ENCODE results near the gene AURKAIP1. TPM values are rescaled to one million over a fixed set of nuclear protein-coding genes. Genes with fewer than 3 reads are reported as not detected.
"Not testable (repeated sequence)": the region's sequence is repeated elsewhere in the genome, so short reads cannot be mapped to it uniquely, and the experiment has no call there.

The AURKAIP1 gene
- total and polyA plus RNA-seq, 12 donors: 44.2 to 317 (median 161) TPM

DNA sequence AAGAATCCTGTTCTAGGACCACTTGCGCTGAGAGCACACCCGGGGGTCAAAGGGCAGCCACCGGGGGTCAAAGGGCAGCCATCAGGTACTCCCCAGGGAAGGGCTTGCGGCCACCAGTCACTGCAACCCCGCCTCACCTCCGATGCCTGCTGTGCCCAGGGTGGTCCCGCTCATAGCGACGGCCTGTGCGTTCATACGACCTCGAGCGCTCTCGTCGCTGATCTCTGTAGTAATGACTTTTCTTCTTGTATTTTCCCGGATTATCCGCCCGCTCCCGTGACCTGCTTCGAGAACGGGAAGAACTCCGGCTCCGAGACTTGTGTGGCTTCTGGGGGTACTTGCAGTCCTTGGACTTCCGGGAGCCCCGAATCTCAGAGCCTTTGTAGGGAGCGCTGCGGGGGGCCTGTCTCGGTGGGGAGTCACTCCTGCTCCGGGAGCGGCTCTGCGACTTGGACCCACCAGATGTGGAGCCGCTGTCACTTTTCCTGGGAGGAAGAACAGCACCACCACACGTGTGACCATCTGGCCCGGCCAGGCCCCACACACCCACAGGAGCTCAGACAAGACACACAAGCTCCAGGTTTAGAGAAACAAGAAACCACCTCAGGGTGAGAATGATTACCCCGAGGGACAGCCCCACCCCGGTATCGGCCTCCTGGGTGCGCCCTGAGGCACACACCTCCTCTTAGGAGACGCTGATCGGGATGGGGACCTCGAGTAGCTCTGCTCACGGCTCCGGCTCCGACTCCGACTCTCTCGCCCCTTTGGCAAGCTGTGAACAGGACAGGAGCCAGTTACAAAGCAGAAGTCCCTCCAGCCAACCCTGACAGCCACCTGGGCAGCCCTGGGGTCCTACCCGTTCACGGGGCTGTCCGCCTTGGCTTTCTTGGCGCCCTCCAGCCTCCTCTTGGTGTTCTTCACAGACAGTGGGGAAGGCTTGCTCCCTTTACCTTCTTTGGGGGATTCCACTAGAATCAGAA, 12.4 kb upstream of the AURKAIP1 start:
- H3K4me3 ChIP-seq: no peak overlapping the region
- H3K27me3 ChIP-seq: no peaks in the 10 kb centered on the region
- 94 to 95% (median 95%) methylated on average over 35 to 50 of the region's 50 CpGs for WGBS, 4 donors
- no peaks in the 10 kb centered on the region for H3K4me1 ChIP-seq (replicated peaks in 1 of 2)
- intact Hi-C loops (cut with DNase I): no loop called here
- no peak for TF ChIP-seq POLR2A (IDR thresholded peaks at IDR 0.05)
- TF ChIP-seq, protein P1, sequence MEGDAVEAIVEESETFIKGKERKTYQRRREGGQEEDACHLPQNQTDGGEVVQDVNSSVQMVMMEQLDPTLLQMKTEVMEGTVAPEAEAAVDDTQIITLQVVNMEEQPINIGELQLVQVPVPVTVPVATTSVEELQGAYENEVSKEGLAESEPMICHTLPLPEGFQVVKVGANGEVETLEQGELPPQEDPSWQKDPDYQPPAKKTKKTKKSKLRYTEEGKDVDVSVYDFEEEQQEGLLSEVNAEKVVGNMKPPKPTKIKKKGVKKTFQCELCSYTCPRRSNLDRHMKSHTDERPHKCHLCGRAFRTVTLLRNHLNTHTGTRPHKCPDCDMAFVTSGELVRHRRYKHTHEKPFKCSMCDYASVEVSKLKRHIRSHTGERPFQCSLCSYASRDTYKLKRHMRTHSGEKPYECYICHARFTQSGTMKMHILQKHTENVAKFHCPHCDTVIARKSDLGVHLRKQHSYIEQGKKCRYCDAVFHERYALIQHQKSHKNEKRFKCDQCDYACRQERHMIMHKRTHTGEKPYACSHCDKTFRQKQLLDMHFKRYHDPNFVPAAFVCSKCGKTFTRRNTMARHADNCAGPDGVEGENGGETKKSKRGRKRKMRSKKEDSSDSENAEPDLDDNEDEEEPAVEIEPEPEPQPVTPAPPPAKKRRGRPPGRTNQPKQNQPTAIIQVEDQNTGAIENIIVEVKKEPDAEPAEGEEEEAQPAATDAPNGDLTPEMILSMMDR (IDR thresholded peaks at IDR 0.05): no peak
- peaks cover 0 to 73% of the 10 kb centered on the region in 2 donors for H3K36me3 ChIP-seq (replicated peaks in 1 of 2)
- no peaks in the 10 kb centered on the region for H3K9me3 ChIP-seq (replicated peaks in 1 of 3)
- no peak overlapping the region for H3K27ac ChIP-seq
- DNase-seq: no peak

DNA sequence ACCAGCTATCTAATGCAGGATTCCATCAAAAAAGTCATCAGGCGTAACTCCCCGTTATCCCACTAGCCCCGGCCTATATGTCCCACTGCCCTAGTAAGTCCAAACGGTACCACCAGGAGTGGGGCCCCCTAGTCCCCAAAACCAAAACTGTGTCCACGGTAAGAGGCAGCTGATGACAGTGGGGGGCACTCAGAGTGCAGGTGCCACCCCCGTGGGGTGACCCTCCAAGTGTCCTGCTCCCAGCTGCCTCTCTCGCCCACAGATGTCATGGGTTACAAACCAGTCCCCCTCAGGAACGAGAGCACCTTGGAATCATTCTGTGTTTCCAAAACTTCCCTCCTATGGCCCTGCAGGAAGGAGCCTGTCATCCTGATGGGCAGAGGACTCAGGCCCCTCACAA, 10.9 kb upstream of the AURKAIP1 start:
- 83 to 95% (median 91%) methylated on average over 4 to 8 of the region's 8 CpGs for WGBS, 4 donors
- no peaks in the 10 kb centered on the region for H3K27me3 ChIP-seq
- TF ChIP-seq POLR2A (IDR thresholded peaks at IDR 0.05): no peak
- TF ChIP-seq, protein P1 (IDR thresholded peaks at IDR 0.05): no peak
- H3K4me3 ChIP-seq: no peak overlapping the region
- no peaks in the 10 kb centered on the region for H3K4me1 ChIP-seq (replicated peaks in 1 of 2)
- no peak for DNase-seq
- H3K27ac ChIP-seq: no peak overlapping the region
- peaks cover 0 to 58% of the 10 kb centered on the region in 2 donors for H3K36me3 ChIP-seq (replicated peaks in 1 of 2)
- no peaks in the 10 kb centered on the region for H3K9me3 ChIP-seq (replicated peaks in 1 of 3)
- intact Hi-C loops (cut with DNase I): no loop called here

DNA sequence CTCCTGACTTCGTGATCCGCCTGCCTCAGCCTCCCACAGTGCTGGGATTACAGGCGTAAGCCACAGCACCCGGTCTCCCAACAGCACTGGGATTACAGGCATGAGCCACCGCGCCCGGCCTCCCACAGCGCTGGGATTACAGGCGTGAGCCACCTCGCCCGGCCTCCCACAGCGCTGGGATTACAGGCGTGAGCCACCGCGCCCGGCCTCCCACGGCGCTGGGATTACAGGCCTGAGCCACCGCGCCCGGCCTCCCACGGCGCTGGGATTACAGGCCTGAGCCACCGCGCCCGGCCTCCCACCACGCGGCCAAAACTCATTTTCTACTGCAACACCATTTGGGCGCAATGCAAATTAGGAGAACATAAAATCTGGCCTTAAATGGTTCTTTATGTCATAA, 10.3 kb upstream of the AURKAIP1 start:
- peaks cover 0 to 53% of the 10 kb centered on the region in 2 donors for H3K36me3 ChIP-seq (replicated peaks in 1 of 2)
- H3K27ac ChIP-seq; DNase-seq; H3K27me3 ChIP-seq; H3K9me3 ChIP-seq (replicated peaks in 1 of 3); H3K4me1 ChIP-seq (replicated peaks in 1 of 2); intact Hi-C loops (cut with DNase I); H3K4me3 ChIP-seq: not testable (repeated sequence)
- WGBS, 4 donors: 95 to 96% (median 95%) methylated on average over 18 to 29 of the region's 29 CpGs

DNA sequence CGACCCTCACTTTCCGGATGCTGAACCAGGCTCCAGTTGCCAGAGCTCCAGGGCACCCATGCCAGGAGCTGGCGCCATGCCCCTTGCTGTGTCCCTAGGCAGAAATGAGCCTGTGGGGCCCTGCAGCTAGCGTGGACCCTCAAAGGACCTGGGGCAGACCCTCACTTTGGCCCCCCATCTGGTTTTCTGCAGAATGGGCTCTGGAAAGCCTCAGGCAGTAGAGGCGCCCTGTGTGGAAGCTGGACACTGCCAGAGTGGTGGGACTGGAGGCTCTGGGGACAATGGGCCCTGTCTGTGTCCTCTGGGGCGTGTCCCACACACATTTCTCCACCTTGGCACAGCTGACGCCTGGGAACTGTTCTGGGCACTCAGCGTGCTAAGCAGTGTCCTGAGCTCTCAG, 6.3 kb upstream of the AURKAIP1 start:
- Histone ChIP-seq H3K27ac (no peak overlapping the region), H3K4me1 (replicated peaks in 1 of 2) (no peaks in the 10 kb centered on the region), H3K27me3 (no peaks in the 10 kb centered on the region), H3K4me3 (no peak overlapping the region), H3K9me3 (replicated peaks in 1 of 3) (no peaks in the 10 kb centered on the region), H3K36me3 (replicated peaks in 1 of 2) (peaks cover 0 to 12% of the 10 kb centered on the region in 2 donors)
- no peak for DNase-seq
- intact Hi-C loops (cut with DNase I): no loop called here
- WGBS, 4 donors: 77 to 82% (median 79%) methylated on average over 2 to 8 of the region's 8 CpGs; no CpG with 5 or more reads in 1 of the 4 donors
- TF ChIP-seq, protein P1 (IDR thresholded peaks at IDR 0.05): no peak
- TF ChIP-seq POLR2A (IDR thresholded peaks at IDR 0.05): no peak
